Measurements from ENCODE around the gene FRAS1. TPM values are rescaled to one million over a fixed set of nuclear protein-coding genes. Genes with fewer than 3 reads are reported as not detected.

The FRAS1 gene
- total and polyA plus RNA-seq, 2 of the 8 experiments (the other 6 are each of a cell fraction or from before 2014, with no cell fraction given) = 38.5 to 109 TPM

DNA sequence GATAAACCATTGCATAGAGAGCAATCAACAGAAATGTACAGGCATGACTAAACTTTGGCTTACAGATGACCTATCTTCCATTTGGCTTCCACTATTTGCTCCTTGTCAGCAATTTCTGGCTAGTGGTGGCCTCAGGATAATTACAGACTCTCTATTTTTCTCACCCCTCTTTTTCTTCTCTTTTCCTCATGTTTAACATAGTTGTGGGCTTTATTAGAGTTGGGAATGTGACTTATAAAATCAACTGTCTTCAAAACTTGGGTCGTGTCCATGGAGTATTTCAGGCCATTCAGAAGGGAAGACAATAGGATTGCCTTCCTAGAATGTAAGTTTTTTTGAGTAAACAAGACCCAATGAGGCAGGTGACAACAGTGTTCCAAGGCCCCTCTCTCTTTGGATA, 236.2 kb downstream of the FRAS1 start:
- no peak overlapping the region for H2BK15ac ChIP-seq (ENCODE audit: low read length)
- no peaks in the 10 kb centered on the region for H3K23me2 ChIP-seq (ENCODE audit: low read depth, low read length)
- no peak overlapping the region for H3K27ac ChIP-seq (ENCODE audit: low read depth, low read length)
- no peak overlapping the region for H3K4ac ChIP-seq (replicated peaks; ENCODE audit: insufficient read length, low read depth, low read length)
- no peak for FAIRE-seq
- H3K4me2 ChIP-seq (ENCODE audit: insufficient read depth in 1 of 2, low read depth in 2 of 2, low read length in 2 of 2) = no peak overlapping the region
- H2AFZ ChIP-seq (ENCODE audit: low read length) = no peak overlapping the region
- ChIA-PET CTCF (ENCODE audit: partially characterized antibody) (no interaction called here), POLR2A (ENCODE audit: partially characterized antibody) (no interaction called here)
- no peak for DNase-seq (ENCODE audit: low read depth in 1 of 2, low spot score in 2 of 2)
- H2BK12ac ChIP-seq (ENCODE audit: low read depth, low read length) = no peak overlapping the region
- no peaks in the 10 kb centered on the region for H3K79me1 ChIP-seq (ENCODE audit: low read depth, low read length)
- H3K18ac ChIP-seq (ENCODE audit: extremely low read depth, low read length) = no peak overlapping the region
- H2BK120ac ChIP-seq (replicated peaks; ENCODE audit: low read depth, low read length) = no peak overlapping the region
- no peak overlapping the region for H4K91ac ChIP-seq (replicated peaks; ENCODE audit: insufficient read length, low read length)
- H3K9me3 ChIP-seq (ENCODE audit: insufficient read depth in 2 of 2, low read depth in 1 of 2, low read length in 1 of 2) = no peaks in the 10 kb centered on the region
- H3K27me3 ChIP-seq (replicated peaks in 1 of 4; ENCODE audit: control insufficient read depth in 3 of 4, extremely low read depth in 1 of 4, insufficient read depth in 3 of 4, low read length in 3 of 4) = no peaks in the 10 kb centered on the region
- no peak overlapping the region for H2BK20ac ChIP-seq (ENCODE audit: low read length)
- no peaks in the 10 kb centered on the region for H4K20me1 ChIP-seq (replicated peaks in 1 of 2; ENCODE audit: control insufficient read depth in 1 of 2, insufficient read depth in 2 of 2, low read length in 2 of 2)
- no peaks in the 10 kb centered on the region for H3K79me2 ChIP-seq (ENCODE audit: control insufficient read depth in 1 of 2, insufficient read depth in 2 of 2, low read length in 2 of 2)
- no peak overlapping the region for H4K5ac ChIP-seq (ENCODE audit: insufficient read length, low read depth, low read length)
- H3K4me3 ChIP-seq (ENCODE audit: extremely low read depth in 1 of 4, insufficient read depth in 2 of 4, low read depth in 3 of 4, low read length in 4 of 4) = no peak overlapping the region
- no peak overlapping the region for H3K9ac ChIP-seq (replicated peaks in 1 of 4; ENCODE audit: extremely low read depth in 1 of 4, low read depth in 3 of 4, low read length in 3 of 4)
- no peak for TF ChIP-seq CBX8 (IDR thresholded peaks at IDR 0.05; ENCODE audit: borderline replicate concordance, low read depth, low read length)
- TF ChIP-seq NANOG (IDR thresholded peaks at IDR 0.05; ENCODE audit: insufficient read depth, low read depth, low read length, poor library complexity, severe bottlenecking) = no peak
- no peak for TF ChIP-seq EZH2 (IDR thresholded peaks at IDR 0.05; ENCODE audit: low read depth, low read length, severe bottlenecking)
- no peak for TF ChIP-seq KDM1A (IDR thresholded peaks at IDR 0.05; ENCODE audit: borderline replicate concordance, low read length)
- no peak for TF ChIP-seq MAFK (IDR thresholded peaks at IDR 0.05; ENCODE audit: low read depth, low read length)
- no peak for TF ChIP-seq KDM5A (IDR thresholded peaks at IDR 0.05; ENCODE audit: low read length)
- no peak for TF ChIP-seq TEAD4 (IDR thresholded peaks at IDR 0.05; ENCODE audit: low read depth, low read length)
- 84% methylated on average over 1 of the region's 1 CpG; no CpG with 5 or more reads in 1 of the 2 experiments for WGBS, 2 experiments (ENCODE audit: extremely low coverage in 1 of 2, insufficient coverage in 1 of 2, insufficient read length in 1 of 2, insufficient replicate concordance in 2 of 2, low coverage in 1 of 2, low lambda C conversion rate in 2 of 2, missing lambda C conversion rate in 1 of 2)
- no peak overlapping the region for H3K14ac ChIP-seq (ENCODE audit: insufficient read length)
- H4K8ac ChIP-seq (ENCODE audit: extremely low read depth, insufficient read depth, low read length) = no peak overlapping the region
- H3K4me1 ChIP-seq (replicated peaks in 1 of 4; ENCODE audit: control insufficient read depth in 3 of 4, insufficient read depth in 4 of 4, low read length in 3 of 4) = no peaks in the 10 kb centered on the region
- H3K56ac ChIP-seq (replicated peaks; ENCODE audit: insufficient read length, low read depth, low read length) = no peak overlapping the region
- no peak overlapping the region for H2AK5ac ChIP-seq (ENCODE audit: low read depth, low read length)
- H2BK5ac ChIP-seq (ENCODE audit: low read depth, low read length) = no peak overlapping the region
- peaks cover 0 to 32% (median 7%) of the 10 kb centered on the region in 4 experiments; a peak in 4 of 8 replicates for H3K36me3 ChIP-seq (ENCODE audit: control insufficient read depth in 2 of 4, insufficient read depth in 4 of 4, low read length in 3 of 4)
- H3K23ac ChIP-seq (ENCODE audit: insufficient read length) = no peak overlapping the region

Data from H1 (cell line).